PFSK-1 (cell line): Measurements from ENCODE around the gene STARD8.

ENCODE experiments used
- FOXP2 ChIP-seq: optimal IDR thresholded peaks from 2 replicates; pipeline ENCODE3; 2011; ENCODE audit warnings: borderline replicate concordance, control low read depth, inconsistent platforms; ENCODE audit not compliant: insufficient read depth; ENCODE audit errors: extremely low read length, extremely low read depth
- POLR2AphosphoS5 ChIP-seq: IDR thresholded peaks from 2 replicates; pipeline ENCODE4 v1.6.1; 2012; ENCODE audit warnings: low read depth, mild to moderate bottlenecking, control low read depth, low read length, moderate library complexity
- SIN3A ChIP-seq: IDR thresholded peaks from 2 replicates; pipeline ENCODE4 v1.6.1; 2012; ENCODE audit warnings: mild to moderate bottlenecking, low read length, moderate library complexity, borderline replicate concordance; ENCODE audit not compliant: insufficient read depth
- TAF1 ChIP-seq: IDR thresholded peaks from 2 replicates; pipeline ENCODE4 v1.6.1; 2012; ENCODE audit warnings: low read length, control low read depth, borderline replicate concordance; ENCODE audit not compliant: insufficient read depth
- TF ChIP-seq, protein P1 (sequence below), 2 experiments: IDR thresholded peaks; 2 replicates each; pipeline versions ENCODE4 v1.6.1 to v1.8.0; 2011 to 2012; ENCODE audit warnings: low read depth in 2 of 2, low read length in 2 of 2, control low read depth in 1 of 2, inconsistent platforms in 1 of 2, mild to moderate bottlenecking in 1 of 2, moderate library complexity in 1 of 2; ENCODE audit not compliant: insufficient read depth in 1 of 2

Gene STARD8

DNA sequence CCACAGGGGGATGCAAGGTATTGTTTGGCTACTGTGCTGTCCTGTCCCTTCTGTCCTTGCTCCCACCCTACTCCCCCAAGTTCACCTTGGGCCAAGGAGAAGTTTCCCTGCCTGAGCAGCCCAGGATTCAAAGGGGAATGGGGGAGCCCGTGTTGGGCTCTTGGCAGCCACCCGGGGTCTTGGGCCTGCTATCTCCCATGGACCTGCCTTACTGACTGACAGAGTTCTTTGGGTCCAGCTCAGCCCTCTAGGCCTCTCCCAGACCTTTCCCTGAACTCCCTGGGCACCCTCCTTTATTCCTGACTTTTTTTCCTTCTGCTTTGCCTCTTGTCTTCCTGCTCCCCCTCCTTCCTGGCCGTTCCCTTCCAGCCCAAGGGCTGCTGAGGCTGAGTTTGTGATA is 67.4 kb downstream of the STARD8 start:
- TF ChIP-seq, protein P1, sequence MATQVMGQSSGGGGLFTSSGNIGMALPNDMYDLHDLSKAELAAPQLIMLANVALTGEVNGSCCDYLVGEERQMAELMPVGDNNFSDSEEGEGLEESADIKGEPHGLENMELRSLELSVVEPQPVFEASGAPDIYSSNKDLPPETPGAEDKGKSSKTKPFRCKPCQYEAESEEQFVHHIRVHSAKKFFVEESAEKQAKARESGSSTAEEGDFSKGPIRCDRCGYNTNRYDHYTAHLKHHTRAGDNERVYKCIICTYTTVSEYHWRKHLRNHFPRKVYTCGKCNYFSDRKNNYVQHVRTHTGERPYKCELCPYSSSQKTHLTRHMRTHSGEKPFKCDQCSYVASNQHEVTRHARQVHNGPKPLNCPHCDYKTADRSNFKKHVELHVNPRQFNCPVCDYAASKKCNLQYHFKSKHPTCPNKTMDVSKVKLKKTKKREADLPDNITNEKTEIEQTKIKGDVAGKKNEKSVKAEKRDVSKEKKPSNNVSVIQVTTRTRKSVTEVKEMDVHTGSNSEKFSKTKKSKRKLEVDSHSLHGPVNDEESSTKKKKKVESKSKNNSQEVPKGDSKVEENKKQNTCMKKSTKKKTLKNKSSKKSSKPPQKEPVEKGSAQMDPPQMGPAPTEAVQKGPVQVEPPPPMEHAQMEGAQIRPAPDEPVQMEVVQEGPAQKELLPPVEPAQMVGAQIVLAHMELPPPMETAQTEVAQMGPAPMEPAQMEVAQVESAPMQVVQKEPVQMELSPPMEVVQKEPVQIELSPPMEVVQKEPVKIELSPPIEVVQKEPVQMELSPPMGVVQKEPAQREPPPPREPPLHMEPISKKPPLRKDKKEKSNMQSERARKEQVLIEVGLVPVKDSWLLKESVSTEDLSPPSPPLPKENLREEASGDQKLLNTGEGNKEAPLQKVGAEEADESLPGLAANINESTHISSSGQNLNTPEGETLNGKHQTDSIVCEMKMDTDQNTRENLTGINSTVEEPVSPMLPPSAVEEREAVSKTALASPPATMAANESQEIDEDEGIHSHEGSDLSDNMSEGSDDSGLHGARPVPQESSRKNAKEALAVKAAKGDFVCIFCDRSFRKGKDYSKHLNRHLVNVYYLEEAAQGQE (IDR thresholded peaks at IDR 0.05; ENCODE audit: insufficient read depth in 1 of 2, low read depth in 2 of 2, low read length in 2 of 2), result no peak
- TF ChIP-seq POLR2AphosphoS5 (no peak), TAF1 (no peak), SIN3A (no peak), FOXP2 (no peak)

DNA sequence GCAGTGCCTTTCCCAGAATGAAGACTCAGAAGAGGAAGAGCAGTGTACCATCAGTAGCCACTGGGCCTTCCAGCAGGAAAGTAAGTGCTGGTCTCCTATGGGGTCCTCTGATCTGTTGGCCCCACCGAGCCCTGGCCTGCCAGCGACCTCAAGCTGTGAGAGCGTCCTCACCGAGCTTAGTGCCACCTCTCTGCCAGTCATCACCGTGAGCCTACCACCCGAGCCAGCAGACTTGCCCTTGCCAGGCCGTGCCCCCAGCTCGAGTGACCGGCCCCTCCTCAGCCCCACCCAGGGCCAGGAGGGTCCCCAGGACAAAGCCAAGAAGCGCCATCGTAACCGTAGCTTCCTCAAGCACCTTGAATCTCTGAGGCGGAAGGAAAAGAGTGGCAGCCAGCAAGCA is 69.7 kb downstream of the STARD8 start:
- TF ChIP-seq FOXP2, result no peak
- TF ChIP-seq, protein P1 (IDR thresholded peaks at IDR 0.05; ENCODE audit: insufficient read depth in 1 of 2, low read depth in 2 of 2, low read length in 2 of 2), result no peak
- TF ChIP-seq POLR2AphosphoS5, result no peak
- no peak for TF ChIP-seq SIN3A
- no peak for TF ChIP-seq TAF1

- TF ChIP-seq TAF1 (no peak), POLR2AphosphoS5 (no peak), FOXP2 (no peak), SIN3A (no peak)
- TF ChIP-seq, protein P1 (IDR thresholded peaks at IDR 0.05; ENCODE audit: insufficient read depth in 1 of 2, low read depth in 2 of 2, low read length in 2 of 2), result no peak
Measured at GRCh38 chrX:68717663-68718442, 70.4 kb downstream of the STARD8 start.

DNA sequence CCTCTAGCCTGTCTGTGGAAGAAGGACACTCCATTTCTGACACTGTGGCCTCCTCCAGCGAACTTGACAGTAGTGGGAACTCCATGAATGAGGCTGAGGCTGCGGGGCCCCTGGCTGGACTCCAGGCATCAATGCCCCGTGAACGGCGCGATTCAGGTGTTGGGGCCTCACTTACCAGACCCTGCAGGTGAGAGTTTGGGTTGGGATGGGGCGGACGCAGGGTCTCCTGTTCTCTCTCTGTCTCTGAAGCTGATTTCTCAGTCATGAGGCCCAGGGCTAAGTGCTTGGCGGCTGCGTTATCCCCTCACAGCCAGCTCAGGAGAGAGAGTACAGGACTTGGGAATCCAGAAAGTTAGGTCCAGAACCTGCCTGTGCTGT is 71.0 kb downstream of the STARD8 start:
- TF ChIP-seq SIN3A, result no peak
- TF ChIP-seq POLR2AphosphoS5, result no peak
- TF ChIP-seq, protein P1 (IDR thresholded peaks at IDR 0.05; ENCODE audit: insufficient read depth in 1 of 2, low read depth in 2 of 2, low read length in 2 of 2), result no peak
- no peak for TF ChIP-seq TAF1
